ENCODE results near the gene PRRX2.

PRRX2 gene

GRCh38 chr9:129762985-129763926, 97.8 kb downstream of the PRRX2 start:
- DNase-seq = no peak

- no peak for DNase-seq
Observed at GRCh38 chr9:129765764-129766317, 100.4 kb downstream of the PRRX2 start.

- DNase-seq = no peak
Observed at GRCh38 chr9:129768486-129768885, 103.0 kb downstream of the PRRX2 start.

GRCh38 chr9:129769669-129770068, 104.2 kb downstream of the PRRX2 start:
- peak; percentile 85 for DNase-seq

- DNase-seq = no peak
Observed at GRCh38 chr9:129770741-129771140, 105.3 kb downstream of the PRRX2 start.
